Endothelial cell of umbilical vein (primary cell): ENCODE results near the gene PRC1. TPM values are rescaled to one million over a fixed set of nuclear protein-coding genes. Genes with fewer than 3 reads are reported as not detected.

Source experiments
- BruUV-seq: library from RNA; stranded (reverse); fragments of 400-500 nt; replicated peaks from 2 replicates; lab custom pipeline; 2021; lab: Mats Ljungman, UMichigan
- CTCF ChIA-PET: fragments of 300-600, 350-600 bp; sonication (Branson Sonifier 250); formaldehyde crosslinking; loops from one replicate; lab custom pipeline; 2021; ENCODE audit warnings: antibody characterized with exemption, inconsistent platforms; lab: Charles Lee
- POLR2A ChIA-PET: fragments of 300-600, 350-600 bp; sonication (Branson Sonifier 250); formaldehyde crosslinking; loops from one replicate; lab custom pipeline; 2021; ENCODE audit warnings: antibody characterized with exemption, inconsistent platforms; lab: Charles Lee
- DNase-seq: peaks from one replicate; pipeline ENCODE4 v3.0.0-alpha.2; 2011; ENCODE audit warnings: low read depth, low spot score
- FAIRE-seq: peaks from 2 replicates; lab custom pipeline; 2011; peaks lifted over from hg19 to GRCh38; lab: Jason Lieb, UNC
- H2AFZ ChIP-seq: 2 replicates; pipeline ENCODE4 v1.6.0; 2012; ENCODE audit warnings: low read depth, low read length, control low read depth, inconsistent platforms
- H3K27ac ChIP-seq: 2 replicates; pipeline ENCODE4 v1.5.1; 2011; ENCODE audit warnings: low read depth, mild to moderate bottlenecking, control low read depth, low read length, moderate library complexity; ENCODE audit not compliant: insufficient read depth
- H3K27me3 ChIP-seq, 2 experiments: 2 replicates each; pipeline versions ENCODE4 v1.6.0 to v1.6.1; 2011; ENCODE audit warnings: low read length in 2 of 2, mixed read lengths in 1 of 2; ENCODE audit not compliant: control insufficient read depth in 2 of 2, insufficient read depth in 2 of 2
- H3K36me3 ChIP-seq, 2 experiments: 2 replicates in 1 of 2; 3 replicates in 1 of 2; pipeline ENCODE4 v1.5.1; 2011; ENCODE audit warnings: low read length in 2 of 2, mild to moderate bottlenecking in 1 of 2, moderate library complexity in 1 of 2; ENCODE audit not compliant: control insufficient read depth in 2 of 2, insufficient read depth in 2 of 2; ENCODE audit errors: extremely low read depth in 1 of 2
- H3K4me1 ChIP-seq: 3 replicates; pipeline ENCODE4 v1.5.1; 2011; ENCODE audit warnings: mild to moderate bottlenecking, low read length; ENCODE audit not compliant: control insufficient read depth, insufficient read depth; ENCODE audit errors: extremely low read depth
- H3K4me2 ChIP-seq: 2 replicates; pipeline ENCODE4 v1.6.1; 2011; ENCODE audit warnings: low read length, control low read depth, mixed read lengths; ENCODE audit not compliant: insufficient read depth
- H3K4me3 ChIP-seq, 3 experiments: fragments of 200-600 bp in 1 of 3; sonication (generic), shearing (Covaris generic) in 1 of 3; replicated peaks in 1 of 3; 2 replicates each; pipeline ENCODE4 v1.5.1; 2011 to 2016; ENCODE audit warnings: control low read depth in 3 of 3, low read length in 3 of 3, mild to moderate bottlenecking in 2 of 3, inconsistent platforms in 1 of 3, low read depth in 1 of 3, moderate library complexity in 1 of 3; ENCODE audit not compliant: insufficient read depth in 1 of 3
- H3K79me2 ChIP-seq: 2 replicates; pipeline ENCODE4 v1.6.0; 2012; ENCODE audit warnings: low read length, inconsistent platforms; ENCODE audit not compliant: control insufficient read depth, insufficient read depth
- H3K9ac ChIP-seq: replicated peaks from 2 replicates; pipeline ENCODE3; 2011; ENCODE audit warnings: low read length, control low read depth; ENCODE audit not compliant: insufficient read depth; ENCODE audit errors: extremely low read depth
- H3K9me1 ChIP-seq: replicated peaks from 3 replicates; pipeline ENCODE4 v1.6.0; 2011; ENCODE audit warnings: mild to moderate bottlenecking, low read length; ENCODE audit not compliant: control insufficient read depth, insufficient read depth; ENCODE audit errors: extremely low read depth
- H3K9me3 ChIP-seq: replicated peaks from 2 replicates; pipeline ENCODE4 v1.5.1; 2012; ENCODE audit warnings: low read length, inconsistent platforms; ENCODE audit not compliant: control insufficient read depth, insufficient read depth
- H4K20me1 ChIP-seq: replicated peaks from 2 replicates; pipeline ENCODE3; 2011; ENCODE audit warnings: mild to moderate bottlenecking, low read length; ENCODE audit not compliant: control insufficient read depth, insufficient read depth; ENCODE audit errors: extremely low read depth
- CTCF ChIP-seq, 2 donors: IDR thresholded peaks; 1 replicate in 1 of 2; 2 replicates in 1 of 2; pipeline ENCODE4 v1.5.1; 2011; ENCODE audit warnings: low read length in 2 of 2, mild to moderate bottlenecking in 2 of 2, moderate library complexity in 2 of 2, control low read depth in 1 of 2, inconsistent platforms in 1 of 2, low read depth in 1 of 2; ENCODE audit not compliant: insufficient read depth in 1 of 2; ENCODE audit errors: extremely low read depth in 1 of 2
- EZH2 ChIP-seq: IDR thresholded peaks from 2 replicates; pipeline ENCODE4 v1.6.1; 2012; ENCODE audit warnings: borderline replicate concordance, low read depth, mild to moderate bottlenecking, moderate library complexity, low read length, inconsistent platforms; ENCODE audit not compliant: severe bottlenecking
- FOS ChIP-seq: IDR thresholded peaks from 2 replicates; pipeline ENCODE4 v1.6.1; 2011; ENCODE audit warnings: mild to moderate bottlenecking, low read length, moderate library complexity, borderline replicate concordance; ENCODE audit not compliant: insufficient read depth
- GATA2 ChIP-seq: IDR thresholded peaks from 2 replicates; pipeline ENCODE4 v1.7.0; 2011; ENCODE audit warnings: low read depth, mild to moderate bottlenecking, moderate library complexity, mixed read lengths, low read length; ENCODE audit not compliant: insufficient read length, insufficient read depth
- JUN ChIP-seq: IDR thresholded peaks from 2 replicates; pipeline ENCODE4 v1.6.1; 2011; ENCODE audit warnings: borderline replicate concordance, low read depth; ENCODE audit not compliant: insufficient read length, insufficient read depth
- MAX ChIP-seq: IDR thresholded peaks from 2 replicates; pipeline ENCODE4 v1.6.1; 2011; ENCODE audit not compliant: insufficient read depth, insufficient read length
- MYC ChIP-seq: IDR thresholded peaks from one replicate; pipeline ENCODE4 v1.6.1; 2011; ENCODE audit warnings: mild to moderate bottlenecking, low read depth, low read length
- POLR2A ChIP-seq: IDR thresholded peaks from 2 replicates; pipeline ENCODE4 v1.6.1; 2012; ENCODE audit warnings: low read depth, mild to moderate bottlenecking, control low read depth, low read length
- POLR2AphosphoS5 ChIP-seq: IDR thresholded peaks from 2 replicates; pipeline ENCODE4 v1.6.1; 2012; ENCODE audit warnings: low read depth, mild to moderate bottlenecking, control low read depth, low read length, moderate library complexity; ENCODE audit not compliant: insufficient read depth
- dilution Hi-C: fragments of 300-500 bp; cut with MboI; formaldehyde crosslinking; loops from one replicate; pipeline ENCODE4 v1.15.0; 2019; ENCODE audit warnings: low sequenced_read_pairs; ENCODE audit not compliant: extremely low pct_ligation_motif_present
- intact Hi-C: fragments of 100-400 bp; cut with micrococcal nuclease; formaldehyde crosslinking; loops from one replicate; pipeline ENCODE4 v1.10.0; 2022
- polyA plus RNA-seq, 4 experiments: library from polyadenylated mRNA; depleted of rRNA in 3 of 4; stranded (reverse) in 3 of 4; unstranded in 1 of 4; fragments of >200 nt; gene quantifications; 2 replicates each; pipeline versions ENCODE4 v1.2.1 to v1.2.3, GENCODE V29; 2011 to 2012; ENCODE audit warnings: missing spikeins in 1 of 4
- total RNA-seq: library from RNA; stranded (reverse); gene quantifications from 2 replicates; pipeline ENCODE4 v1.2.3, GENCODE V29; 2021

The PRC1 gene
- total and polyA plus RNA-seq, 2 donors (not counting 3 experiments of a cell fraction or from before 2014, with no cell fraction given) = 171 to 280 TPM

- no peaks in the 10 kb centered on the region for H4K20me1 ChIP-seq
- H3K9me1 ChIP-seq = no peaks in the 10 kb centered on the region
- no peak overlapping the region for H3K4me2 ChIP-seq
- H3K4me1 ChIP-seq = peaks cover 14% of the 10 kb centered on the region
- FAIRE-seq (no peak), DNase-seq (no peak)
- no peak overlapping the region for H3K27ac ChIP-seq
- no peak overlapping the region for H2AFZ ChIP-seq
- intact Hi-C loops (loop anchor here (2.0 kb wide), 1 partner anchor 67 kb away; no protein-coding TSS in a partner anchor), dilution Hi-C loops (no loop called here)
- peaks cover 22% of the 10 kb centered on the region for H3K79me2 ChIP-seq
- no TSS peak for BruUV-seq
- ChIA-PET CTCF (interaction anchor here (1.5 to 1.8 kb wide), 2 partner anchors 26 to 248 kb away, joined by 7 to 10 read pairs; no protein-coding TSS in a partner anchor), POLR2A (no interaction called here)
- no peak overlapping the region for H3K4me3 ChIP-seq
- no peaks in the 10 kb centered on the region for H3K9me3 ChIP-seq
- no peak overlapping the region for H3K9ac ChIP-seq
- no peaks in the 10 kb centered on the region for H3K36me3 ChIP-seq
- no peaks in the 10 kb centered on the region for H3K27me3 ChIP-seq
- TF ChIP-seq CTCF (IDR thresholded peaks at IDR 0.05; ENCODE audit: extremely low read depth in 1 of 2, insufficient read depth in 1 of 2, low read depth in 1 of 2, low read length in 2 of 2) = no peak
- TF ChIP-seq MAX = no peak
- no peak for TF ChIP-seq MYC
- no peak for TF ChIP-seq FOS
- no peak for TF ChIP-seq POLR2A
- no peak for TF ChIP-seq JUN
- TF ChIP-seq POLR2AphosphoS5 = no peak
- no peak for TF ChIP-seq EZH2
- TF ChIP-seq GATA2 = no peak
These were observed 29.4 kb upstream of the PRC1 start for GRCh38 chr15:91023720-91024119.
